SKM-1 treated with dmso at 0.1 percent for 144 hours (cell line): ENCODE results near the gene TLX2.

Experiments used
- DNase-seq: peaks from one replicate; lab custom pipeline; 2025; ENCODE audit not compliant: unreplicated experiment; lab: John Stamatoyannopoulos, UW

The TLX2 gene

DNA sequence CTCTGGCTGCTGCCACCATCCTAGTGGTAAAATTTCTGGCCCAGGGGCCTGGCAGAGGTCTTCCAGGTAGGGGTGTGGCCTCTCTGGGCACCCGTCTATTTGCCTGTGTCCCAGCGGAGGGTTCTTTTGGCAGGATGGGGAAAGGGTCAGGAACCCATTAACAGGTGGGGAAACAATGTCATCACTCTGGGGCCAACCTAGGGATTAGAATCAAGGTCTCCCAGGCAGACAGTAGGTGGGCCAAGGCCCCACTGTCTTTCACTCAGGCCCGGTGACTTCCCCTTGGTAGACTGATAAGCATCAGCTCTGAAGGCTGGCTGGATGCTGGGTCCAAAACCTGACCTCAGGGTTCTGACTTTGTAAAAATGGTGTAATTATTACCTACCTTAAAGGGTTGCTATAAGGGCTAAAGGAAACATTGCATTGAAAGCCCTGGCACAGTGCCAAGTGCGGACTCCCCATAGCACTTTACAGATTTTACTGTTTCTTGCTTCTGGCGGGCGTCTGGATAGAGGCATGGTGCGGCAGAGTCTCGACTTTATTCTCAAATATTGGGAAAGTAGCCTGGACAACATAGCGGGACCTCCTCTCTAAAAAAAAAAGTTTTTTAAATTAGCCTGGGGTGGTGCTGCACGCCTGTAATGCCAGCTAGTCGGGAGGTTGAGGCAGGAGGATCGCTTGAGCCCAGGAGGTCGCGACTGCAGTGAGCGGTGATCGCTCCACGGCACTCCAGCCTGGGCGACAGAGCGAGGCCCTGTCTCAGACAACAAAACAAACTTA, 17.1 kb upstream of the TLX2 start:
- no peak for DNase-seq

DNA sequence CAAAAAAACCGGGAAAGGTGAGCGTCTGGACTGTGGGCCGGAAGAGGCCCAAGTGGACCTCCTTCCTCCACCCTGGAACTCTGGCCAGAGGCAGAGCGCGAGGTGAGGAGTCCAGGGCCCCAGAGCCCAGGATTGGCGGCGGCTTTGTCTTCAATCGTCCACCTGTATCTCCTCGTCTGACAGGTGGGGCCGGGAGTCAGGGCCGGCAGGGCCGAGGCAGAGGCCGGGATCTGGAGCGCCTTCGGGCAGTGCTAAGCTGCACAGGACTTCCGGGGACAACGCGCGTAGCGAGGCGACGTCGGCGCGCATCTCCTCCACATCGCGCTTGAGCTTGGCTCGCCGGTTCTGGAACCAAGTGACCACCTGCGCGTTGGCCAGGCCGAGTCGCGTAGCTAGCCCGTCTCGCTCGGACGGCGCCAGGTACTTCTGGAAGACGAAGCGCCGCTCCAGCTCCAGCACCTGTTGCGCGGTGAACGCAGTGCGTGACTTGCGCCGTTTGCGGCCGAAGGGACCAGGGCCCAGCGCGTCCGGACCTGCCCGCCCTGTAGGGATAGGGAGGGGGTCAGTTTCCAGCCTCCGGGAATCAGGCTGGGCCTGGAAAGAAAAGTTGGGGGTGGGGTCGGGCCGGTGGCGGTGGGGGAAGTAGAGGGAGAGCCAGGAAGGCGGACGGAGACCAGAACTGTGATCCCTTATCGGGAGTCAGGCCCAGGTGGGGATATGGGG, 16.3 kb upstream of the TLX2 start:
- no peak for DNase-seq

DNA sequence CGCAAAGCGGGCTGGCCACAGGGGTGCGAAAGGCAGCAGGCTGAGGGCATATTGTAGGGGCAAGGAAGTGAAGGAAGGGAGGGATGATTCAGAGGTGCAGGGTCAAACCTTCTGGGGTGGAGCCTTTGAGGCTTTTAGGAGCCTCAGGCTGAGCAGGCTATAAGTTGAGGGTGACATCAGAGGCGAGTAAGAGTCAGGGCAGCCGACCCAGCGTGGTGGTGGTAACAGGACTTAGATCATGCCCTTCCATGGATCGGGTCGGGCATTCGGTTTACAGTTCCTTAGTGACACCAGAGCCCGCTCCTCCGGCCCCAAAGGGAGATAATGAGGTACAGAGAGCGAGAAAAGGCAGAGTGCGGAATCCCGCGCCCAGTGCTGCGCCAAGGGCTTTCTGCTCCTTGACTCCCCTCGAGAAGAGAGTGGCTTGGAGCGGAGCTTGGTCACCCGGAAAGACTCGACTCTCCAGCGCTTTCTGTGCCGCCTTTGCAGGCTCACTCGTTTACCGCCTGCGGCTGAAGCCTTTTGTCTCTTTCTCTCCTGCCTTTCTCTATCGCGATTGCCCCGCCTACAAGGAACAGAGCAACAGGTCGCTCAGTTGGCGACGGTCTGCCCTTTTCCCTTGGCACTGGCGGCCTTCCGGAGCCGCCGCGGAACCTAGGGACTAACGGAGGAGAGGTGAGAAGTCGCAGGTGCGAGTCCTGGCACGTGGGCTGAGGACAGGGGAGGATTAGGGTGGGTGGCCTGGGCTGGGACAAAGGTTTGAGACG, 15.6 kb upstream of the TLX2 start:
- DNase-seq = no peak

DNA sequence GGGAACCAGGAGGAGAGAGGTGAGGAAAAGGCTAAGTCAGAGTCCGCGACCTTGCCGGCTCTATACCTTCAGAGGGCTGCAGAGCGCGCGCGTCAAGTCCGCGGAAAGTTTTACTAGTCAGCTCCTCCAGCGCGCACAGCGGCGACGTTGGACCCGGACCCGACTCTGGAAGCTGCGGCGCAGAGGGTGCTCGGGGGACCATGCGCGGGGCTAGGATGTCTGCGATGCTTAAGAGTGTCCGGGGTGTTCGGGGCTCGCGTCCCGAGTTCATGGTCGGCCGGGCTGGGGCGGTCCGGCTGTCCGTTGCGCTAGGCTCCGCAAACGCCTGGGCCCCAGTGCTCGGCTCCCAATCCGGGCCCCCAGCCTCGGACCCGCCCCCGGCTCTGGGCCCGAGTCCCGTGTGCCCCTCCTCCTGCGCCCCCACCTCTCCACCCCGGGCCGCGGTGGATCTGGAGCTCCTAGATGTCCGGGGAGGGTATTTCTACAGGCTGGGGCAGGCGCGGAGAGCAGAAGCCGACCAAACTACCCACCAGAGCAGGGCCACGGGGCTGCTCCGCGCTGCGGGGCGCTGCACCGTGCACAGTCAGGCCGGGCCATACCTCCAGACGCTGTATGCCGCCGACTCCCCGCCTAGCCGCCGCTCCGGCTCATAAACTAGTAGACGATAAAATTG, 14.8 kb upstream of the TLX2 start, which contains the start of gene LBX2:
Gene LBX2, minus strand, starts transcription at position 337 of the 673 bp plus-strand sequence. Its CDS starts 66 bp downstream, at position 271.
- no peak for DNase-seq

DNA sequence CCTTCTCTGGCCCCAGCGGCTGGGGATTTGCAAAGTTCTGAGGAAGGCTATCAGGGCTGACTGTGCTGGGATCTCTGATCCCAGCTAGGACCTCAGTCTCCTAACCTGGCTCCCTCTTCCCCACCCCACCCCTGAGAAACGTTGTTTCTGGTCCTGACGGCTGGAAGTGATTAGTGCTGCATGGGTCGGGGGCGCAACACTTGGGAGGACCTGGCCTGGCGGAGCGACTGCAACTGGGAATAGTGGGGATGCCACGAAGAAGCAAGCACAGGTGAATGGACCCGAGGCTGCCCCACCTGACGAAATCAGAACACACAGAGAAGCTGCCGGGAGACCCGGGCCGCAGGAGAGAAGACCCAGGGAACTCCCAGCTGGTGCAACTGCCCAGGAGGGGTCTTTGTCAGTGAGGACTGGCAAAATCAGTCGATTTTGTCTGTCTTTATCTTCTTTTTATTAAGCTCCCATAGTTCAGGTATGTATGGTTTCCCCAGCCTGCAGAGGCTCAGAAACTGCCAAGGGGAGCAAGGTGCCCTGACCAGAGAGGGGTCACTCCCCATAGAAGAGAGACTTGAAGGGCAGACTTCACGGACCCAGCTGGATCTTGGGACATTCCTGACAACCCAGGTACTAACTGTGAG, 14.2 kb upstream of the TLX2 start:
- no peak for DNase-seq

DNA sequence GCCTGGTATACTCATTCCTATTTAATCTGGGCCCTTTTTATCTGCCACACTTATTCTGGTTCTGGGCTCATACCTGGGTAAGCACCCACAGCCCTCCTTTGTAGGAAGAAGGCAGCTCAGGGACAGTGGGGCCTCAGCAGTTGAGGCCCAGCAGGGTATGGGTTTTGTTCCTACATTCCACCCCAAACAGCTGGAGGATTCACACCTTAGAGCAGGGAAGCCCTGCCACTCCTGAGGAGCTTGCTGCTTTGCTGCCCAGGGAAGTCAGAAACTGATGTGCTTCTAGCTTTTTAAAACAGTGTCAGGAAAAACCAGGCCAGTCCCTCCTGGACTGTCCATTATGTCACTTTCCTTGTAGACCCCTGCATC, 13.7 kb upstream of the TLX2 start:
- DNase-seq = no peak

DNA sequence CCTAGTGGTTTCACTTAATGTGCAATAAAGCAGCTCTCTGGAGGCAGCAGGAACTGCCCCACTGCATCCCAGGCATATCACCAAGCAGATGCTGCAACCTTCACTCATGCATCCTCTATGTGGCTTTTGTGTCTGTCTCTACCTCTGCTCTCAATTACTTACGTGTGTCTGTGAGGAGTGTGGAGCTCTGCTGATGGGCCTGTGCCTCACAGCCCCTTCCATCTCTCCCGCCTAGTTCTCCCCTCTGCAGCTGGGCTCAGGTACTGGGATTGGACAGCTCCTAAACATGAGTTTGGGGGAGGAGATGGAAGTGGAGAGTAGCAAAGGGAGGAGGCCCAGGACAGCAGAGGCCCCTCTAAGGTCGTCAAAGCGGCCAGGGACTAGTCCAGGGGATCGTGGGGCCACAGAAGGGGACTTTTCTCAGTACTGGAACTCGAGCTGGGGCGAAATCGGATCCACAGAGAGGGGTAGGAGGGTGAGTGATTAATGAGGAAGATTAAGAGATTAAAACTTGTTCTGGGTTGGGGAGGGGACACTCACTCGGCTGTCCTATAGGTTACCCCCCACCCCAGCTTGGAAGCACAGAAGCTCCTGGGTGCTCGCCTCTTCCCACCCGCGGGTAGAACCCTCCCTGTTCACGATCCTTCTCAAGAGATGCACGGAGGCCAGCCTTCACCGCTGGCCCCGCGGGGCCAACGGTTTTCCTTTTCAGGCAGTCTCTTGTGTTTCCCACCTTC, 12.7 kb upstream of the TLX2 start:
- DNase-seq = no peak

DNA sequence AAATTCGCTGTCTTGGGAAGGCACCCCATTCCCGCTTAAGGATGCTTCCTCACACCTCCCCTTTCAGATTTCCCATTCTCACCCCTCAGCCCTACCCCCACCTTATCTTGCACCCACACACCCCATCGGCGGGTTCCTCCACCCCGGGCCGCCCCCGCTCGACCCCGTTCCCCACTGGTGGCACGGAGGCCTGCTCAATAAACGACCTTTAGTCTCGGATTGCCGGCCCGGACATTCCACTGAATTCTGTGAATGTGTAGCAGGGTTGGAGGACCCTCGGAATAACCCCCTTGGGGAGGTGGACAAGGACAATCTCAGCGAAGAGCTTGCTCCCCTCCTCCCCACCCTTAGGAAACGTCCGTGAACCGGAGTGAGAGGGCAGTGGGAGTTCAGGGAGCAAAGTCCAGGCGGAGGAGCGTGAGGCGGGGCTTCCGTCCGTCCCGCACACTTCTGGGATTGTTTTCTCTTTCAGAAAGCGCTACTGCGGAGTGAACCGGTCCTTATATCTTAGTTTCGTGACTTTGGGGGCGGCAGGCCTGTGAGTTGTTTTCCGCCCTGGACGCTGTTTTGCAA, 12.0 kb upstream of the TLX2 start:
- no peak for DNase-seq

DNA sequence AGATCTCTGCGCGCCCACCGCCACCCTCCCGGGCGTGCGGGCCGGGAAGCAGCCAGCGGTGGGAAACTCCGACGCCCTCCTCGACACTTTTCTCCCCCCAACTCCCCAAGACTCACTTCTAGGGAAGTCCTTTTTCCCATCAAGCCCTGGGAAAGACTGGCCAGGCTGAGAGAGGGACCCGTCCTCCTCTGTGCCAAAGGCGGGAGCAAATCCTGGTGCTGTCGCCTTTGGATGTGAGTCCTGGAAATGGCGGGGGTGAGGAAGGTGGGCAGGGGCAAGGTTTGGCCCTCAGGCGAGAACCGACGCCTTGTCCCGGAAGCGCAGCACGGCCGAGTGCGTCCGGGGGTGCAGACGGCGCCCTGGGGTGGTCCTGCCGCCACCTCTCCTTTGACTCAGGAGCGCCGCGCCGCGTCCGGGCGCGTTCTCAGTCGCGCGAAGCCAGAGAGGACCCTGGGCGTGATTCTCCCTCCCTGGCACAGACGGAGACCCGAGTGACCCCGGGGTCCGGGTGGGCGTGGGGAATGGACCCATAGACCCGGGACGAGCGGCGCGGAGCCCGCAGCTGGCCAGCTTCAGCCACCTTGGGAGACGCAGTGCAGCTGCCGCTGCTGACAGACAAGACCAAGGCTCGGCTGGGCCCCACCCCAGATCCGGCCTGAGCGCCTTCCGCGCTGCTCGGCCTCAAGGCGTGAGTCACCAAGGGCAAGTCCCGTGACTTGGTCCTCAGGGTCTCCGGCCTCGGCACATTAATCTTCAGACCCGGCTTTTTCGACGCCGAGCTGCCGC, 11.3 kb upstream of the TLX2 start:
- DNase-seq = peak; percentile 26

DNA sequence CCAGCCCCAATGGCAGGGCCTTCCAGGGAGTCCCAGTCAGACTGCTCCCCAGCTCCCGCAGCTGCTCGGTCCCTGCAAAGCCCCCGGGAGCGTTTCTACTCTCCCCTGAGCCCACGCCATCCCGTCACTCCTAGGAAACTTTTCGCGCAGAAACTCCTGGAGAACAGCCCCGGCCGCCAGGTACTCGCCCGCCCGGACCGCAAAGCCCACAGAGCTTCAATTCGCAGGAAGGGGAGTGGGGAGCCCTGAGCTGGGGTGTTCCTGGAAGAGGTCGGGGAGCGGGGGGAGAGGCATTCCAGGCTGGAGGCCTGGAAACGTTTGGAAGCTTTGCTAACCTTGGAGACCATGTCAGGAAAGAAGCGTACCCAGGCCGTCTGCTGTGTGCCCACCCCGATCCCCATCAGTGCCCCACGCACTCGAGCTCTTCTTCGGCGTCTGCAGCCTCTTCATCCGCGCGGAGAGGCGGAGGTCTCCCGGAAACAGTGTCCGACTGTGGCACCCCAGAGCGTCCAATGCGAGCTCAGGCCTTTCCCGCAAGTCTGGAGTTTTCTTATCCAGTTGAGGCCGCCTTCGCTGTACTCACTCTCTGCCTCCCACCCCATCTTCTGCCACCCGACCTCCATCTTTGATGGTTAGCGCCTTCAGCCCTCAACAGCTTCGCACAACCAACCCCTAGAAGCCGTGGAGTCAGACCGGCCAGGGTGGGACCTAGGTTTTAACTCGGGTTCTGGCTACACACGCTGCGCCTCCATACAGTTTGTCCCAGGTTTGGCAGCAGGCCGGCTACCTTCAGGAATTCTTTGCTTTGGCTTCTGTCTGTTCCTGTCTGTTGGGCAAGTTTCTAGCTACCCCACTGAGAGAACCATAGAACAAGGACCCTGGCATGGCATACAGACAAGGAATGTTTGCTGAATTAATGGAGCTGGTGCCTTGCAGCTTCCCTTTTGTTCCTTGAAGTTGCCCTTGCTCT, 10.5 kb upstream of the TLX2 start:
- DNase-seq = no peak

DNA sequence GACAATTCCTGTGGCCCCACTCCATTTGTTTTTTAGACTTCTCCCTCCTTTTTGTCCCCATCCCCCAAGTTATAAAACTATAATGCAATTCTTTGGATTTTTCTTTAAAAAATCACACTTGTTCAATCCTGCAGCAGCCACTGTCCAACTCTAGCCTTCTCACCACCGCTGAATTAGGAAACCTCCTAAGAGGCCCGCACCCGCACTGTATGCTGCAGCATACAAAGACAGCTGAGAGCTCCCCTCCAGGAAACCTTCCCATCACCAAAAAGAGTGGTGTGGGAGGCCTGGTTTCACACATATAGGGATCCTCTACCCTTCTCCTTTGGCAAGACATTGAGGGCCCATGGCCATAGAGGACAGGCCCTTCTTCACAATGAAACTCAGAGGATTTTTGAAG, 9.7 kb upstream of the TLX2 start:
- DNase-seq = no peak

DNA sequence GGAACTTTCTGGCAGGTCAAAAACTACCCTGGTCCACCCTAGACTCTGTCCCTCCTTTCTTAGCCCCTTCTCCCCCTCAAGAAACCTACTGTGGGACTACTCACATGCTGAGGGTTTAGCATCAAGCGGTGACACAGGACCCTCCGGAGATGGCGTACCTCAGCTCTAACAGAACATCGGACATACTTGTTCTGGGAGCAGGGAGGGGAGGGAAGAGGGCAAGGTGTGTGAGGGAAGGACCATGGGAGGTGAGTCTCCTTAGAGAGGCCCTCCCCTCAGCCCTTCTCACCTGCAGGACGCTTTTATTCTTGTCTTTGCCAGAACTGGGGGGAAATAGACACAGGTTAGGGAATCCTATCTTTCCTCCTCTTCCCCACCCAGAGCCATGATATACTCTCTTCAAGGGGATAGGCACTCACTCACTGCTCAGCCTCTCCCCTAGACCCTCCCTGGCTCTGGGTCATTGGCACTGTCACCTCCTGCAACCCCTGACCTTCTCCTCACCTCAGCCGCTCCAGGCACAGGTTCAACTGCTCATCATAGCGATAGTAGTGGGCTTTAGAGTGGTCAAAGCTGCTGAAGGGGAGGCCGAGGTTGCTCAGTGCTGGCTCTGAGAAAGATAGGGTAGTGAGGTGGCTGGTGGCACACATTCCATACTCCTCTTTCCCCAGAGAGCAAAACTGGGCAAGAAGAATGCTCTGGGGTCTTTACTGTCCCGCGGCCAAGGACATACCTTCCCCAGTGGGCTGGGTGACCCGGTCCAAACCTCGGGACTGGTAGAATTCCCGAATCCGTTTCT, 8.6 kb upstream of the TLX2 start:
- DNase-seq = no peak

DNA sequence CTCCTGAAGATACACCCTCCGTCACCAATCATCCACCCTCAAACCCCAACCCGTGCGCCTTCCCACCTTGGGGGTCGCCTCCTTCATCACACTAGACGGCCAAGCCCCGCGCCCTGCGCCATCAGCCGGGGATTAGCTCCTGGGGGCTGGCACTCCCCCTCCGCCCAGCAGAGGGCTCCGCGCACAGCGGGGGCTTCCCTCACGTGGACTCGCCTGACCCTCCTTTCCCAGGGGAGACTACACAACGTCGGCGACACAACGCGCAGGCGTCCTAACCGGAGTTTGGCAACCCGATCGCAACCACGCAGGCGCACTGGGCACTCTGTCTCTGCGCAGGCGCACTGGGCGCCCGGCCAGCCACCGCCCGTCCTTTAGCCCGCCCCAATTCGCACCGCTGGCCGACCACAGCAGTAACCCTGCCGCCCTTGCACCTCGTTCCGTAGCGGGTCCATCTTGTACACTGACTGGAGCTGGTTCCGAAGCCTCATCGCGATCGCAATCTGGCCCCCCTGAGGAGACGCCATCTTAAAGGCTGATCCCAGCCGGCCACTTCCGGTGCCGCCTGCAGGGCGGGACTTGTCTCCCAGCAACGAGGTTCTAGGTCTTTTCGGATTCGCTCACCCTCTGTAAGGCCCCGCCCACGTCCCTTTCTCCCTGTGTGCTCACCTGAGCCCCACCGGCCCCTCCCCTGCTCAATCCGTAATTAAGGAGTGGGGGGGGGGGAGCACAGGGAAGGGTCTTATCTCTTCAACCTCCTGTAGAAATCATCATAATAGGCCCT, 6.9 kb upstream of the TLX2 start, which contains the start of gene PCGF1:
Gene PCGF1, minus strand, starts transcription at position 551 of the 781 bp plus-strand sequence. Its CDS starts 27 bp downstream, at position 524.
- peak; percentile 89 for DNase-seq

DNA sequence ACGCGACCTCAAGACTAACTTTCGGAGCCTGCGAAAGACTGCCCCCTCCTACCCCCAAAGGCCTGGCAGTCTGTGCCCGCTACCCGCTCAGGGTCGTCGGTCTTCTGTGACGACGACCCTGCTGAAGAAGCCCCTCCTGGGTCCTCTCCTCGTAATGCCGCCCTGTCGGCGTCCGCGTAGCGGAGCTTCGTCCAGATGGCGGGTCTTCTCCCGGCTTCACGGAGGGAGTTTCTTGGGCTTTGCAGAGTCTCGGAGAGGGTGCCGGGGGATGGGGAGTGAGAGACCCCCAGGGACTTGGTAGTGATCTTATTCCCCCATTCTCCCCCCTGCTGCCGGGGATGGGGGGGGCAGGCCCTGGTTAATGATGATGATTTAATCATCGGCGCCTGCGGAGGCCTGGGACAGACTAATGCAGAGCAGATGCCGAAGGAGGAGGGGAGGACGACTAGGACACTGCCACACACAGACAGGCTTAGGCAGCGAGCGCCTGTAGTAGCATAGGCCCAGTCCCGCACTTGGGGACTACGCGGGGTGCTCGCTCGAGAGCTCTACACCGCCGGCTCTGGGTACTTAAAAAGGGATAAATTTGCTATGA, 6.2 kb upstream of the TLX2 start:
- no peak for DNase-seq

DNA sequence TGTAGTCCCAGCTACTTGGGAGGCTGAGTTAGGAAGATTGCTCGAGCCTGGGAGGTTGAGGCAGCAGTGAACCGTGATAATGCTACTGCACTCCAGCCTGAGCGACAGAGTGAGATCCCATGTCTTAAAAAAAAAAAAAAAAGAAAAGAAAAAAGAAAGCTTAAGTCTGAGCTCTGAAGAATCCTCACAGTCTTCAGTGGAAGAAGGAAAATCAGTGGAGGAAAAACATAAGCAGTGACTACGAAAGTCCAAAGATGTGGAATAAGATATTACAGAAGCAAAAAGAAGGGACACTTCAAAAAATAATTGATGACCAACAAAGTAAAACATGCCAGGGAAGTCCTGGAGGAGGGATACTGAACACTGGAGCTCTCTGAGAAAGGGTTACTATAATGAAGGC, 4.0 kb upstream of the TLX2 start:
- DNase-seq = no peak
